CD4-positive, alpha-beta T cell treated with Interleukin-15 for 4 hours (primary cell): ENCODE results near the gene RAB17.

Source experiments
- DNase-seq: peaks from one replicate; pipeline ENCODE4 v3.0.0-alpha.2; 2020; ENCODE audit warnings: low spot score

RAB17 gene

DNA sequence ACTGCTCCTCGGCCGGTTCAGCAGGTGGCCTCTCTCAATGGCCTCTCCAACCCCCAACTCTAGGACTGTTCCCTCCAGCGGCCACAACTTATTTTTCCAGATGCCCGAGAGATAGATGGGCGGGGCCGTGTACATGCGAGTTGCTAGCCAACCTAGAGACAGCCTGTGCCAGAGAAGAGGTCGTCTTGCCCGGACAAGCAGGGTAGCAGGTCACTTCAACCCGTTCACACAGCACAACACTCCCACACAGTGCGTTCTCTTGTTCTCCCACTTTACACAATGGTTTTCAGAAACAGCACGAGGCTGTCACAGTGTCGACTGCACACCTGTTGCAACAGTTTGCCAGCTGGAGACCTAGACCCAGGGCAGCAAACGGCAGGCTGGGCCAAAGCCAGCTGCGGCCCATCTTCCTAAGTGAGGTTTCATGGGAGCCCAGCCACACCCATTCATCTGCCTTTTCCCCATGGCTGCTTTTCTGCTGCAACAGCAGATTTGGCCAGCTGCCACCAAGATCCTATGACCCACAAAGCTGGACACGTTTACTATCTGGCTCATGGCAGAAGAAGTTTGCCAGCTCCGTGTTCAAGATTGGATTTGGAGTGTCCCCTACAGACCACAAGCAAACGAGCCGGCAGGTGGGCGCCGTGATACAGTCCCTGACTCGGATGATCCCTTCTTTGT lies 31.4 kb downstream of the RAB17 start:
- DNase-seq = no peak

DNA sequence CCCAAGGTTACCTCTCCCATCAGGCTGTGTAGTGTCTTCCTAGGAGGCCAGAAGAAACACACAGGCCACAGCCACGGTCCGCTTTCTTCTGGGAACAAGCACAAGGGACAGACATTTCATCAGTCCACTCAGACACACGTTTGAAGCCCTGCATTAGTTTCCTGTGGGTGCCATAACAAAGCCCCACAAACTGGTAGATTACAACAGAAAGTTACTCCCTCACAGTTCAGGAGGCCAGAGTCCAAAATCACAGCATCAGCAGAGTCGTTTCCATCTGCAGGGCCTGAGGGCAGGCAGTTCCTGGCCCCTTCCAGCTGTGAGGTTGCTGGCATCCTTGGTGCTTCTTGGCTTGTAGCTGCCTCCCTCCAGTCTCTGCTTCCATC lies 32.9 kb downstream of the RAB17 start:
- no peak for DNase-seq

DNA sequence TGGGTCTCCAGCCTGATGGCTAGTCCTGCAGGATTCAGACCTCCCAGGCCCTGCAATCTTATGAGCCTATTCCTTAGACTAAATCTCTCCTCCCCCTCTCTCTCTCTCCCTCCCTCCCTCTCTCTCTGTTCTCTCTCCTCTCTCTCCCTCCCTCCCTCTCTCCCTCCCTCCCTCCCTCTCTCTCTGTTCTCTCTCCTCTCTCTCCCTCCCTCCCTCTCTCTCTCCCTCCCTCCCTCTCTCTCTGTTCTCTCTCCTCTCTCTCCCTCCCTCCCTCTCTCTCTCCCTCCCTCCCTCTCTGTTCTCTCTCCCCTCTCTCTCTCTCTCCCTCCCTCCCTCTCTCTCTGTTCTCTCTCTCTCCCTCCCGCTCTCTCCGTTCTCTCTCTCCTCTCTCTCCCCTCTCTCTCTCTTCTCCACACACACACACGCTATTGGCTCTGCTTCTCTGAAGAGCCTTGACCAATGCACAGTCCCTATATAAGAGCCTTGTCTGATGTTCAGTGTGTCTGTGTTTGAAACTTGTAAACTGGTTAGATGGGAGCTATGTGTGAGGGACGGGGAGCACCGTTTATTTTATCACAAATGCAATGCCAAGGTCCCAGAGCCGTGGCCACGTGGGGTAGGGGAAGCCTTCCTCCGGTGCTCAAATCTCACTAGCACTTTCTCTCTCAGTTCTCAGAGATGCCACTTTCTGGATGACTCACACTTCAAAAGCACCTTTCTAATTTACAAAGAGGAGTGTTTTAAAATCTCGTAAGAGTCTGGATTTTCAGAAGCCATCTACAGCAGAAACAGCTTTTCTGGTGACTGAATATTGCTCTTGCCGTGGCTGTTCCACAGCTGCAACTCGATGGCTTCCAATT lies 33.5 kb downstream of the RAB17 start:
- DNase-seq = peak; percentile 12

DNA sequence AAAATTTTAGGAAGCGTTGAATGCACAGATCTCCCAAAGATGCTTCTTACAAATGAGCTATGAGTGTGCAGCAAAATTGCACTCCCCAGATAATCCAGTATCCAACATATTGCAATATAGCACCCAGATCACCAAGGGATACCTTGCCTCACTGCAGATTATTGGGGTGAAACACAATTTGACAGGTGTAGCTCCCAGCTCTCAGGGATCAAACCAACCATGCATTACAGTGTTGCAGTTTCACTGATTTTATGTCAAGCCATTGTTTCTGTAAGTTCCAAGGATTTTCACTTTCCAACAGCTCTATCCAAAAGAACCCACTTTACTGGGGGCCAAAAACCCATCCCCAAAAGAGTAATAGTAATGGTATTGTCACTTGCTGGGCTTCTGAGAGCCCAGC lies 35.0 kb downstream of the RAB17 start:
- DNase-seq = no peak

DNA sequence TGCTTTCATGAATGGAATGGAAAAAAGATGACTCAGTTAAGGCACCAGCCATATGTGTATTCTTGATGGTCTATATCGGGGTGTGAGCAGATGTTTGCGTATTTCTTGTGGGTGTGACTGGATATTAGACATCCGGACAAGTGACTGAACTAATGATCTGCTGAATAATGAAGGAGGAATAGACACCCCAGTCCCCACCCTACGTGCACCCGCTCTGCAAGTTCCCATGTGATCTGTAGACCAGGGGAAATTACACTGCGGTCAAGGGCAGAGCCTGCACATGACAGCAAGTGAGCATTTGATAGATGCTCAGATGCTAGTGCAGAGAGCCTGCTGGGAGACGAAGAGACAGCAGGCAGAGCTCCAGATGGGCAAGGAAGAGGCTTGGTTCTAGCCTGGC lies 36.6 kb downstream of the RAB17 start:
- no peak for DNase-seq

DNA sequence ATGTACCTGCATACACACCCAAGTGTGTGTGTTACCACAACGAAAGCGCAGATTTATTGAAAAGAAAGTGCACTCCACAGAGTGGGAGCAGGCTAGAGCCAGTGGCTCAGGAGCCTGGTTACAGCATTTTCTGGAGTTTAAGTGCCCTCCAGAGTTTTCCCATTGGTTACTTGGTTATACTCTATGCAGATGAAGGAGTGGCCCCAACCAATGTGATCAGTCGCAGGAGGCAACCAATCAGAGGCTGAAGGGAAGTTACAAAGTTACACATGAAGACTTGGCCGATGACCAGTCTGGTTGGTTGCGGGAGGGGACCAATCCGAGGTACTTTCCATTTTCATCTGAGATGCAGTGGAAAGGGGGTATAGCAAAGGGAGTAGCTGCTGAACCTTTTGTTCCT lies 37.6 kb downstream of the RAB17 start:
- no peak for DNase-seq

DNA sequence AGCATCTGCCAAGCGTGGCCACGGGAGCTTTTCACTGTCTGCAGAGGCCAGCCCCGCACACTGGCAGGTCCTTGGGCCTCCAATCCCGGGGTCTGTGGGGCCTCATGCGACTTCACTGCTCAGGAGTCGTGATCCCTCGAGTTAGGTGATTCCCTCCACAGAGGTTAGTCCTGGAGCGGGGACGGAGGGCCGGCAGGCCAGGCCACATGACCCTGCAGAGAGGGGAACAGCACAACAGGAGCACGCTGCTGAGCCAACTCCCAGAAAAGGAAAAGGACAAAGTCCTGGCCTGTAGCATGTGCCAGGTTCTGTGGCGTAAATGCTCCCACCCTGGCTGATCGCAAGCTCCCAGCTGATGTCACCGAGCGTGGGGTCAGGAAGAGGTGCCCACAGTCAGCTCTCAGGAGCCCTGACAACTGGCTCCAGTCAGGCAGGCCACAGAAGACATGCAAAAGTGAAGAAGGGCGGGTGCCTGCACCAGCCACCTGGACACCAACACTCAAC lies 39.4 kb downstream of the RAB17 start:
- DNase-seq = no peak

DNA sequence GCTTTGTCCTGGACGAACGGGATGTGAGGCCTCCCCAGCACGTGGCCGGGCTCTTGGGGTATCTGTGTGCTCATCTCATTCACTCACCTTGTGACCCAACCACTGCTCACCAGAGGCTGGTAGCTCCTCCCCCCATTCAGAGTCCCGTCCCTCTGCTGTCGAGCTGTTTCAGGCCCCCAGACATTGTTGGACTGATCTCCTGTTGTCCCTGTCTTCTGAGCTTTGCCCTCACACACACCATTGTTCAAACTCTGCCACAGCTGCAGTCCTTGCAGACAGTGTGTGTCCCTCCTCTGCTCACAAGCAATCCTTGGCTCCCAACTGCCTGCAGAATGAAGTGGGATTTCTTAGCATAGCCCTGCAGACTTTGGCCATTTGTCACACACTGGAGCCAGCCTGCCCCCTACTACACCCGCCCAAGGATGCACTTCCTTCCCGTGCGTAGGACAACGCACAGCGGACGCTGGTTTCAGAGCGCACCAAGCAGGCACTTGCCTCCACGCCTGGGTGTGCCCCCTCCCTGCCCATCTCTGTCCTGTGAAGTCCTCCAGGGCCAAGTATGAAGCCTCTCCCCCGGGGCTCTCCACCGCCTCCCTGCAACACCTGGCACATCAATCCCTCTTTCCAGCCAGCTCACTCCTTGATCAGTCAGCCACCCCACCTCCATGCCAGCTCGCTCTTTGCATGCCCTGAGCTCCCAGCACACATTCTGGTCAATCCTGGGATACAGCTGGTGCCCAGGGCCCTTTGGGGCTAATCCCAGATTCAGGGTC lies 40.7 kb downstream of the RAB17 start:
- DNase-seq = no peak

DNA sequence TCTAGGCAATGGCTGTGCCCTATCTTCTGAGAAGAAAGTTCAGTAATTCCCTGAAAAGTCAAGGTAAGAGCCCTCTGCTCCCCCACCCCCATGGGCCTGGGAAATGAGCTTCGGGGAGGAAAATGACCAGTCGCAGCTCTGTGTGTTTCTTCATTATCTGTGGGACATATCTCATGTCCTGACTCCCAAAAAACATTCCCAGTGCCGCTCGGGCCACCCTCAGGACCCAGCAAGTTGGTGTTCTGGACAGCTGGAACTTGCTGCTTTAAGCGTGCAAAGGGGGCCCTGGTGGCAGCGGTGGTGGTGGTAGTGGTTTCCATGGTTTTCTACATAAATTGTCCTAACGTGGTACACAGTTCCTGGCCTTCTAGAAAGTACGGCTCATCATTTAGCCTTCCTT lies 41.3 kb downstream of the RAB17 start:
- DNase-seq = no peak

DNA sequence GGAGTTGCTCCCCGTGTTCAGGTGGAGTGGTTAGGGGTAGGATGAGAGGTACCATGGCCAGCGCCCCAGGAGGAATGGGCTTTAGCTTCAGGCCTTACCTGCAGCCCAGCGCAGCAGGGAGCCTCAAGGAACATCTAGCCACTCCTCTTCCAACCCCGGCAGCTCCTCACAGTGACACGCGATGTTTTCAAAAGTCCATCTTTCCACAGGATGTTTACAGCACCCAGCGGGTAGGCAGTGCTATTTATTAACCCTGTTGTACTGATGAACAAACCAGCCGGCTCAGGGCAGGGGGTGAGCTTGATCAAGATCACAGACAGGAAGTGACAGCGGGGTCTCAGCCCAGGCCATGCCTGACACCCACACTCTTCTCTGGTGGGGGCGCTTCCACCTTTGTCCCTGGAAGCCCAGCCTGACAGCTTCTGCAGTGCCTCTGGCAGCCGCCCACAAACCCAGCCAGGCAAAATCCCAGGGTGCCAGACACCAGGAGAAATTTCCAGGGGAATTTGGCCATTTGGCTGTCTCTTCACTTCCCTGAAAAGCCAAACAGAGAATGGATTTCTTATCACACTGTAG lies 42.6 kb downstream of the RAB17 start:
- DNase-seq = no peak

DNA sequence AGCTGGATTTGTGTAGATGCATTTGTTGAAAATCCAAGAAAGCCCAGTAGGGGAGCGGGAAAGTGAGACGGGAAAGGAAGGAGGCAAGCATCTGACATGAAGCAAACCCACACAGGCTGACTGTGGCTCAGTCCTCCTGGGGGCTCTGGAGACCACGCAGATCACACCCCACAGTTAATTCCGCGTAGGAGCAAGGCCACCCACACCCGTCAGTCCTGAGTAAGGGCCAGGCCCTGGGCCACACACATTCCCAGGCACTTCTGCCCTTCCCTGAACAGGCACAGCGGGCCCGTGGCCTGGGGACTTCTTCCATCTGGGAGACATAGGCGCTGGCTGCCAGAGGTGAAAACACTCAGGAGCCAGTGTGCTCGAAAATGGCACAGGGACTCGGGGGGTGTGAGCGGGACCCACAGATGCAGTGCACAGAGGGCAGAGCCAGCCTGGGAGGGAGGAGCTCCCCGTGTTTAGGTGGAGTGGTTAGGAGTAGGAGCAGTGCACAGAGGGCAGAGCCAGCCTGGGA lies 43.6 kb downstream of the RAB17 start:
- no peak for DNase-seq

DNA sequence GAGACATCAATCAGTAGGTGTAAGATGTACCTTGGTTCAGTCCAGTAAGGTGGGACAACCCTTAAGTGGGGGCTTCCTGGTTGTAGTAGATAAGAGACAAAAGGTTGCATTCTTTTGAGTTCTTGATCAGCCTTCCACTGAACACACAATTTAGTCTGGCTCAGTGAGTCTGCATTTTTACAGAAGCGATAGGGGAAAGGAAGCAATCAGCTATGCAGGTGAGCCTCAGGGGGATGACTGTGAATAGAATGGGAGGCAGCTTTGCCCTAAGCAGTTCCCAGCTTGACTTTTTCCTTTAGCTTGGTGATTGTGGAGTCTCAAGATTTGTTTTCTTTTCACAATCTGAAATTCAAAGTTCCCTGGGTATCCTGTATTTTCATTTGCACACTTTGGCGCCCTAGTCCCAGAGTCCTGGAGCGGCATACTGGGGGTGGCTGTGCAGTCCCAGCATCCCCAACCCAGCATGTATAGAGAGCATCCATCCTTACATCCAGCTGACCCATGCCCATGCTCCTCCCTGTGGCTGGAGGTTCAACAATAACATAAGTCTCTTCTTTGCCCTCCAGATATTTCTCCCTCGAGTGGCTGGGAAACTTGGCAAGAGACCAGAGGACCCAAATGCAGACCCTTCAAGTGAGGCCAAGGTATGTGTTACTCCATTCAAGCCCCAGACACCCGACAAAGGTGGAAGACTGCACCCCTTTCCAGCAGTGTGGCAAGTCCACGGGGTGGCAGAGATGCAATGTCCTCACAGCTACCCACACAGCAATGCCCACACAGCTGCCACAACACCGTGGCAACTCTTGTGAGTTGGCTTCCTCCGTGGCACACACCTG lies 44.3 kb downstream of the RAB17 start:
- DNase-seq = no peak

DNA sequence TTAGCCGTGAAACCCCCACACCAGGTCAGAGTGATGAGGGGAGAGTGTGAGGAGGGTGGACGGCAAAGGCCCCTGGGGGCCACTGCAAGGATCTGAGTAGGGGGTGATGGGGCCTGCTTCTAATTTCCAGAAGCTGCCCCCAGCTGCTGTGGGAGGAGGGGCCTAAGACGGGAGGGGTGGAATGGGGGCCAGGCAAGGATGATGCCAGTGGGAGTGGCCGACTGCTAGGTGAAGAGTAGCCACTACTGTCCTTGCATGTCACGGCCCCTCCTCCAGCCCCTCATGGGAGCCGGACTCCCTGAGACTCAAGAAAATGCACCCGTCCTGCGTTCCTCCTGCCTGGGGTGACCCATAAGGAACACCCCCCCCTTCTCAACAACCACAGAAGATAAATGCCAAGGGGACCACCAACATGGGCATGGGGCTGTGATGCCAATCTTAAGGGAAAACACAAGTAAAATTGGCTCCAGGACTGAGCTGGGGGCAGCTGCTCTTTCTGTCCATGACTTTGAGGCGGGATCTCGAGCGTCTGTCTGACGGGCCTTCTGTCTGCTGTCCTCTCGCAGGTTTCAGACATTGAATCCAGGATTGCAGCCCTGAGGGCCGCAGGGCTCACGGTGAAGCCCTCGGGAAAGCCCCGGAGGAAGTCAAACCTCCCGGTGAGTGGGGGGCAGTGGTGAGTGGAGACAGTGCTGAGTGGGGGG lies 48.4 kb downstream of the RAB17 start:
- DNase-seq = no peak

DNA sequence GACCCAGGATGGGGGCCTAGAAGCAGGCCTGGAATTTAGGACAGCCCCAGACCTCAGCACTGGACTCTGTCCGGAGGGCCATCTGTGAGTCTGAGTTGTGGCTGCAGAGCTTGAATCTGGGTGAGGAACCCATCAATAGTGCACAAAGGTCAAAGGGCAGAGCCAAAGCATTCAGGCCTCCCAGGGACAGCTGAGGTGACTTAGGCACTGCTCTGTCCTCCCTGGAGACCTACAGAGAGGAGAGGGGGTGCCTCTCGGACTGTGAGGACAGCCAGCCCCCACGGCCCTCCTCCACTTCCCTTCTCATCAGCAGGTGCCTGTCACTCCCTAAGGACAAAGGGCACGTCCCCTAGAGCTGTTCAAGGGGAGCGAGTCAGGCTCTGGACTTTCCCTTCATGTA lies 49.3 kb downstream of the RAB17 start:
- DNase-seq = no peak

DNA sequence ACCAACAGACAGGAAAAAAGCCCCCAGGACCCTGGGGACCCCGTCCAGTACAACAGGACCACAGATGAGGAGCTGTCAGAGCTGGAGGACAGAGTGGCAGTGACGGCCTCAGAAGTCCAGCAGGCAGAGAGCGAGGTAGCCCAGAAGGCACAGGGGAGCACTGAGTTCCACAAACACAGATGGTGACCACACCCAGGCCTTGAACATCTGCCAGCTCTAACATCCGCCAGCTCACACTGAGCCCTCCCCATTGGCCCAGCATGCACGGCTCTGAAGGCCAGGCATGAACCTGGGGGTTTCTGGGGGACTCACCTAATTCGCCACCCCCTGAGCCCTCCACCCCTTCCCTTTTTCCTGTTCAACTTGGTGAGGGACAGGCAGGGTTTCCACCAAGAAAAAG lies 49.7 kb downstream of the RAB17 start:
- no peak for DNase-seq

DNA sequence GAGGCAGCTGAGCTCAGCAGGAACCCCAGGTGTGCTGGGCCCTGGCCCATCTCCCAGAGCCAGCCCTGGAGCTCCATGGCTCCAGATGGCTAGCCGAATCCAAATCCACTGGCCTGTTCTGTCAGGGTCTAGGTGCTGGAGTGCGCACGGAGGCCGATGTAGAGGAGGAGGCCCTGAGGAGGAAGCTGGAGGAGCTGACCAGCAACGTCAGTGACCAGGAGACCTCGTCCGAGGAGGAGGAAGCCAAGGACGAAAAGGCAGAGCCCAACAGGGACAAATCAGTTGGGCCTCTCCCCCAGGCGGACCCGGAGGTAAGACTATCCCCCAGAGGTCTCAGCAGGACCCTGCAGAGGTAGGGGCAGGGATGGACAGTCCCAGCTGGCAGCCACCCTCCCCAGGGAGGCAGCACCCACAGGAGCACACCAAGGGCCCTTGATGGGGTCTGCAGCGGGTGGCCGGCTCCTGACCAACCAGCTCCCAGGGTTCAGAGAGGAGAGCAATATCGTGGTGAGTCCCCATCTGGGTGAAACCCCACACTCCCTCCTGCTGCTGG lies 50.2 kb downstream of the RAB17 start:
- no peak for DNase-seq

DNA sequence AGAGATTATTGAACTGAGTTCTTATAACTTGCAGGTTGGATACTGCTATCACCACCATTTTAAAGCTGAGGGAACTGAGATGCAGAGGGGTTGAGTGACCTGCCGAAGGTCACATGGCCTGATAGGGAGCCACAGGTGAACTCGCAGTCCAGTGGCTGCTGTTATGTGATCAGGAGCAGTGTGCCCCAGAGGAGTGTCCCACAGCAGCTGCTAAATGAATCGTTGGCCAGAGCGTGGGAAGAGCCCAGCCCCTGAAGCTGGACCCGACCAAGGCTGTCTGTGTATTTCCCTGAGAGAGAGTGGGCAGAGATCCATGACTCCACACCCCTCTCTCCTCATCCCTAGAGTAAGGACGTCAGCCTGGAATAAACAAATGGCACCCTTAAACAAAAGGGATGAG lies 50.9 kb downstream of the RAB17 start:
- DNase-seq = no peak

DNA sequence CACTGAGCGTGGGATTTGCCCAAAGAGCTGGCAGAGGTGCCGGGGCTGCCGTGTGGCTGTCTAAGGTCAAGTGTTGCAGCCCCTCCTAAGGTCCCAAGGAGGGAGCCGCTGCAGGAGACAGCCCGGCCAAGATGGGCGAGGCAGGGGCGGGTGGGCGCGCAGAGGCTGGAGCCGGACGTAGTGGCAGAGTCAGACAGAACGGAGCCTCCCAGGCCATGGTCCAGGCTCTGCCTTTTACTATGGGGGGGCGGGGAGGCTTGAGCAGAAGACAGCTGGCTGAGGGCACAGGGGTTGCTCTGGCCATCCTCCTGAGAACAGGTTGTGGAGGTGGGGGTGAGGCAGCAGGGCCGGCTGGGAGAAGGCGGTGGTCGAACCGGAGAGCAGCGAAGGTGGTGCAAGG lies 51.6 kb downstream of the RAB17 start:
- DNase-seq = no peak

DNA sequence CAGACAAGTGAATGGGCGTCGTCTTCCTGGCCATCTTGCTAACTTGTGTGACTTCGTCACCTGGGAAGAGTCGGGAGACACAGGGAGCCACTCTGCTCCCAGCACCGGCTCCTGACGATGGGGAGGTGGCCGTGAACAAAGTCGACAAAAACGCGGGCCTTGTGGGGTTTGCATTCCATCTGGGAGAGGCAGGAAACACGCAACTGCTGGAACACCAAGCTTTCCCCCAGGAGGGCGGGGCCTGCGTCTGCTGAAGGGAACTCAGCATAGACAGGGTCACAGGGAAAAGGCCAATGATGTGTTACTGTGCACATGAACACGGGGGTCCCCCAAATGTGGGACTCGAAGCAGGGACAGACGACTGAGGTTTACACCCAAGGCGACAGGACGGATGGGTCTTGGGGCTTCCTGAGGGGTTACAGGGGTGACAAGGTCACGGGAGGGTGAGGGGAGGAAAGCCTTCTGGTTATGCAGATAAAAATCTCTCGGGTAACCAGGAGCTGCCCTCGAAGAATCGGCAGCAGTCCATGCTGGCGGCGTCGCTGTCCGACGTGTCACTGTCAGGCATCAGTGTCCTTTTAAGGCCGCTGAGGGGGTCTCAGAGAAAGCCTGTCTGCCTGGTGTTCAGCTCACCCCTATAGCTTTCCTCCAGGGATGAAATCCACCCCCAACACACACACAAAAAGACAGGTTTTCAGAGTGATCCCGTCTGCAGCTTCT lies 52.4 kb downstream of the RAB17 start:
- DNase-seq = no peak

DNA sequence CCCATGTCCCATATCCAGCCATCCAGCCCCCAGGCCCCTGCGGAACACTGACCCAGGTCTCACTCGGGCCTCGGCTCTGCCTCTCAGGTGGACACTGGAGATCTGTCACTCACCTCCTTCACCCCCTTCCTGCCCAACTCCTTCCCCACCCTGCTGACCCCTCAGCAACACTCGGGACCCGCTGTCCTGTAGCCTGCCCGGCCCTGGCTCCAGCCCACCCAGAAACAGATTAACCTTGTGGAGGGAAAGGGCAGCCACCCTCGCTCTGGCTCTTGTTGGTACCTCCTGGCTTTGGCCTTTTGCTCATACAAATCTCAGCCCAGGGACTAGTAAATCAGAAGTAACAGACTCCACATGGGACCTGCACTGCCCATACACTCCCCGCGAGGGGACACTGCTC lies 53.9 kb downstream of the RAB17 start:
- DNase-seq = no peak
